Liver (tissue), 9 donors: ENCODE measurements around the gene GCN1. TPM values are rescaled to one million over a fixed set of nuclear protein-coding genes. Genes with fewer than 3 reads are reported as not detected.

Experiments
- DNase-seq: peaks from one replicate; pipeline ENCODE4 v3.0.0-alpha.2; 2017; ENCODE audit warnings: low spot score
- H3K27ac ChIP-seq, 2 donors: one replicate each; pipeline ENCODE4 v1.7.0; 2013; ENCODE audit warnings: inconsistent platforms in 2 of 2, low read length in 2 of 2, control low read depth in 1 of 2, low read depth in 1 of 2, mild to moderate bottlenecking in 1 of 2
- H3K27me3 ChIP-seq, 4 donors: one replicate each; pipeline versions ENCODE4 v1.6.1 to v1.7.0; 2013; ENCODE audit warnings: low read length in 3 of 4, inconsistent platforms in 1 of 4, mild to moderate bottlenecking in 1 of 4, moderate library complexity in 1 of 4; ENCODE audit not compliant: control insufficient read depth in 4 of 4, insufficient read depth in 4 of 4
- H3K36me3 ChIP-seq, 4 donors: one replicate each; pipeline versions ENCODE4 v1.6.1 to v1.7.0; 2013; ENCODE audit warnings: low read length in 3 of 4, mild to moderate bottlenecking in 3 of 4, low read depth in 1 of 4, moderate library complexity in 1 of 4; ENCODE audit not compliant: control insufficient read depth in 4 of 4, insufficient read depth in 3 of 4
- H3K4me1 ChIP-seq, 4 donors: one replicate each; pipeline versions ENCODE4 v1.6.1 to v1.7.0; 2013; ENCODE audit warnings: low read length in 3 of 4, mild to moderate bottlenecking in 3 of 4, moderate library complexity in 1 of 4; ENCODE audit not compliant: control insufficient read depth in 4 of 4, insufficient read depth in 4 of 4
- H3K4me3 ChIP-seq, 3 donors: one replicate each; pipeline versions ENCODE4 v1.6.1 to v1.7.0; 2013; ENCODE audit warnings: low read length in 3 of 3, control low read depth in 1 of 3, low read depth in 1 of 3, mild to moderate bottlenecking in 1 of 3
- H3K9ac ChIP-seq, 2 donors: one replicate each; pipeline ENCODE4 v1.7.0; 2013; ENCODE audit warnings: low read length in 2 of 2, mild to moderate bottlenecking in 2 of 2, moderate library complexity in 2 of 2, control low read depth in 1 of 2, low read depth in 1 of 2
- H3K9me3 ChIP-seq, 4 donors: one replicate each; pipeline versions ENCODE4 v1.6.1 to v1.7.0; 2013; ENCODE audit warnings: low read length in 3 of 4; ENCODE audit not compliant: control insufficient read depth in 4 of 4
- ATF3 ChIP-seq: IDR thresholded peaks from 2 replicates; pipeline ENCODE4 v1.6.1; 2016; ENCODE audit warnings: antibody characterized with exemption
- EGR1 ChIP-seq, 2 donors: IDR thresholded peaks; 2 replicates each; pipeline ENCODE4 v1.6.1; 2016 to 2018; ENCODE audit warnings: antibody characterized with exemption in 2 of 2, low read depth in 2 of 2
- FOXA1 ChIP-seq: IDR thresholded peaks from 2 replicates; pipeline ENCODE4 v1.6.1; 2016; ENCODE audit warnings: antibody characterized with exemption
- FOXA2 ChIP-seq: IDR thresholded peaks from 2 replicates; pipeline ENCODE4 v1.6.1; 2016; ENCODE audit warnings: antibody characterized with exemption
- GABPA ChIP-seq, 2 donors: IDR thresholded peaks in 1 of 2; conservative IDR thresholded peaks in 1 of 2; 2 replicates each; pipeline ENCODE4 v1.6.1; 2016; ENCODE audit warnings: antibody characterized with exemption in 2 of 2, mild to moderate bottlenecking in 1 of 2, moderate library complexity in 1 of 2
- HNF4A ChIP-seq, 2 donors: conservative IDR thresholded peaks; 2 replicates each; pipeline ENCODE4 v1.6.1; 2016; ENCODE audit warnings: antibody characterized with exemption in 2 of 2, mild to moderate bottlenecking in 2 of 2
- HNF4G ChIP-seq: IDR thresholded peaks from 2 replicates; pipeline ENCODE4 v1.6.1; 2016; ENCODE audit warnings: antibody characterized with exemption
- JUND ChIP-seq, 2 donors: IDR thresholded peaks; 2 replicates each; pipeline ENCODE4 v1.6.1; 2016; ENCODE audit warnings: antibody characterized with exemption in 2 of 2
- NR2F2 ChIP-seq: IDR thresholded peaks from 2 replicates; pipeline ENCODE4 v1.6.1; 2016; ENCODE audit warnings: antibody characterized with exemption
- RAD21 ChIP-seq, 2 donors: IDR thresholded peaks; 2 replicates each; pipeline ENCODE4 v1.6.1; 2016; ENCODE audit warnings: antibody characterized with exemption in 2 of 2, mild to moderate bottlenecking in 2 of 2
- REST ChIP-seq: IDR thresholded peaks from 2 replicates; pipeline ENCODE4 v1.6.1; 2016; ENCODE audit warnings: antibody characterized with exemption, mild to moderate bottlenecking
- RXRA ChIP-seq, 2 donors: IDR thresholded peaks; 2 replicates each; pipeline ENCODE4 v1.6.1; 2017 to 2018; ENCODE audit warnings: antibody characterized with exemption in 2 of 2, mild to moderate bottlenecking in 1 of 2
- SP1 ChIP-seq: IDR thresholded peaks from 2 replicates; pipeline ENCODE4 v1.6.1; 2018; ENCODE audit warnings: antibody characterized with exemption, mild to moderate bottlenecking
- TAF1 ChIP-seq: conservative IDR thresholded peaks from 2 replicates; pipeline ENCODE4 v1.6.1; 2016; ENCODE audit warnings: antibody characterized with exemption, mild to moderate bottlenecking
- YY1 ChIP-seq: IDR thresholded peaks from 2 replicates; pipeline ENCODE4 v1.6.1; 2016; ENCODE audit warnings: antibody characterized with exemption, mild to moderate bottlenecking
- ZBTB33 ChIP-seq: IDR thresholded peaks from 2 replicates; pipeline ENCODE4 v1.6.1; 2016; ENCODE audit warnings: antibody characterized with exemption
- WGBS: extraction: QIAGEN DNeasy Blood & Tissue Kit; methylation state at CpG from one replicate; pipeline ENCODE4 v1.1.7; 2013; 5-methylcytosine and 5-hydroxymethylcytosine counted together
- polyA plus RNA-seq, 2 donors: library from polyadenylated mRNA; stranded (reverse) in 1 of 2; unstranded in 1 of 2; fragments of 200-250 nt in 1 of 2; fragments of >200 nt in 1 of 2; fragmentation: Nextera tagmentation in 1 of 2; extraction: Ambion mirVana in 1 of 2; gene quantifications; one replicate each; pipeline versions ENCODE4 v1.2.1 to v1.2.3, GENCODE V29; 2013 to 2015
- total RNA-seq, 2 donors: library from RNA; depleted of rRNA; stranded (reverse); fragments of >200 nt; gene quantifications; one replicate each; pipeline ENCODE4 v1.2.3, GENCODE V29; 2014
- TF ChIP-seq, protein P1 (sequence below): IDR thresholded peaks from 2 replicates; pipeline ENCODE4 v1.6.1; 2016; ENCODE audit warnings: antibody characterized with exemption
- TF ChIP-seq, protein P2 (sequence below): fragments of 150-350 bp; IDR thresholded peaks from 2 replicates; pipeline ENCODE4 v1.5.1; 2017; ENCODE audit warnings: improper control_type of control experiment, low read depth, low read length; ENCODE audit not compliant: missing input control
- donor health status: healthy.
- donor health status: healthy.
- donor health status: healthy.
- donor health status: healthy.
- donor health status: healthy.

The GCN1 gene
- total and polyA plus RNA-seq, 4 donors, result 7.3 to 78.6 (median 25.8) TPM

- H3K4me1 ChIP-seq, result peaks cover 19 to 74% (median 66%) of the 10 kb centered on the region in 4 donors
- peak overlapping the region; percentile 79 to 92 for H3K27ac ChIP-seq
- WGBS, result 14% methylated on average over 23 of the region's 23 CpGs
- DNase-seq, result peak; percentile 87
- H3K27me3 ChIP-seq, result no peaks in the 10 kb centered on the region
- TF ChIP-seq RXRA (IDR thresholded peaks at IDR 0.05) (peak; percentile 83 to 88), FOXA1 (peak; percentile 19), HNF4A (conservative IDR thresholded peaks at IDR 0.05) (peak; percentile 98 to 99), RAD21 (IDR thresholded peaks at IDR 0.05) (peak; percentile 99), GABPA (IDR thresholded peaks at IDR 0.05 in 1 of 2, conservative IDR thresholded peaks at IDR 0.05 in 1 of 2) (peak in 1 of 2 donors; percentile 69), ATF3 (no peak), FOXA2 (peak; percentile 28), JUND (IDR thresholded peaks at IDR 0.05) (peak; percentile 25 to 73), NR2F2 (peak; percentile 79), YY1 (peak; percentile 43), EGR1 (IDR thresholded peaks at IDR 0.05; ENCODE audit: low read depth in 2 of 2) (peak; percentile 21 to 39), SP1 (peak; percentile 93), TAF1 (no peak), HNF4G (peak; percentile 98), REST (peak; percentile 66), ZBTB33 (no peak)
- TF ChIP-seq, protein P1, sequence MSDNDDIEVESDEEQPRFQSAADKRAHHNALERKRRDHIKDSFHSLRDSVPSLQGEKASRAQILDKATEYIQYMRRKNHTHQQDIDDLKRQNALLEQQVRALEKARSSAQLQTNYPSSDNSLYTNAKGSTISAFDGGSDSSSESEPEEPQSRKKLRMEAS, result peak; percentile 82
- TF ChIP-seq, protein P2, sequence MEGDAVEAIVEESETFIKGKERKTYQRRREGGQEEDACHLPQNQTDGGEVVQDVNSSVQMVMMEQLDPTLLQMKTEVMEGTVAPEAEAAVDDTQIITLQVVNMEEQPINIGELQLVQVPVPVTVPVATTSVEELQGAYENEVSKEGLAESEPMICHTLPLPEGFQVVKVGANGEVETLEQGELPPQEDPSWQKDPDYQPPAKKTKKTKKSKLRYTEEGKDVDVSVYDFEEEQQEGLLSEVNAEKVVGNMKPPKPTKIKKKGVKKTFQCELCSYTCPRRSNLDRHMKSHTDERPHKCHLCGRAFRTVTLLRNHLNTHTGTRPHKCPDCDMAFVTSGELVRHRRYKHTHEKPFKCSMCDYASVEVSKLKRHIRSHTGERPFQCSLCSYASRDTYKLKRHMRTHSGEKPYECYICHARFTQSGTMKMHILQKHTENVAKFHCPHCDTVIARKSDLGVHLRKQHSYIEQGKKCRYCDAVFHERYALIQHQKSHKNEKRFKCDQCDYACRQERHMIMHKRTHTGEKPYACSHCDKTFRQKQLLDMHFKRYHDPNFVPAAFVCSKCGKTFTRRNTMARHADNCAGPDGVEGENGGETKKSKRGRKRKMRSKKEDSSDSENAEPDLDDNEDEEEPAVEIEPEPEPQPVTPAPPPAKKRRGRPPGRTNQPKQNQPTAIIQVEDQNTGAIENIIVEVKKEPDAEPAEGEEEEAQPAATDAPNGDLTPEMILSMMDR, result peak; percentile 98
- H3K36me3 ChIP-seq, result peaks cover 0 to 5% (median 0%) of the 10 kb centered on the region in 4 donors
- H3K9me3 ChIP-seq, result no peaks in the 10 kb centered on the region
- H3K9ac ChIP-seq, result peak overlapping the region in 1 of 2 donors; percentile 80
- H3K4me3 ChIP-seq, result peak overlapping the region in 2 of 3 donors; percentile 8 to 36
Observed at GRCh38 chr12:120228291-120229070, 34.0 kb upstream of the GCN1 start.
